COLO668 (cell line): ENCODE results near the gene ACAN.

Experiments used
- DNase-seq: peaks from one replicate; lab custom pipeline; 2025; ENCODE audit not compliant: unreplicated experiment; lab: John Stamatoyannopoulos, UW

The ACAN gene

GRCh38 chr15:88876573-88876972, 73.3 kb downstream of the ACAN start:
- DNase-seq, result no peak

- DNase-seq, result no peak
Observed at GRCh38 chr15:88877415-88877814, 74.2 kb downstream of the ACAN start.

- DNase-seq, result no peak
Observed at GRCh38 chr15:88877906-88878305, 74.7 kb downstream of the ACAN start.

- DNase-seq, result peak; percentile 48
Observed at GRCh38 chr15:88878720-88879184, 75.5 kb downstream of the ACAN start.

GRCh38 chr15:88880944-88881740, 77.9 kb downstream of the ACAN start:
- DNase-seq, result no peak

- DNase-seq, result no peak
Observed at GRCh38 chr15:88881775-88882174, 78.5 kb downstream of the ACAN start.

GRCh38 chr15:88882785-88883184, 79.5 kb downstream of the ACAN start:
- DNase-seq, result no peak

- DNase-seq, result no peak
Observed at GRCh38 chr15:88887068-88887580, 83.9 kb downstream of the ACAN start.

- no peak for DNase-seq
Observed at GRCh38 chr15:88888719-88889118, 85.5 kb downstream of the ACAN start.

GRCh38 chr15:88890495-88890894, 87.3 kb downstream of the ACAN start:
- DNase-seq, result no peak

- DNase-seq, result no peak
Observed at GRCh38 chr15:88891540-88892254, 88.5 kb downstream of the ACAN start.

GRCh38 chr15:88894348-88894818, 91.1 kb downstream of the ACAN start:
- DNase-seq, result peak; percentile 54

GRCh38 chr15:88894819-88895767, 91.9 kb downstream of the ACAN start, which contains the start of gene HAPLN3:
HAPLN3 (minus strand) TSS chr15:88895544; CDS start chr15:88887298, 8,246 bp downstream.
- DNase-seq, result no peak

- no peak for DNase-seq
Observed at GRCh38 chr15:88896333-88897033, 93.2 kb downstream of the ACAN start.

- no peak for DNase-seq
Observed at GRCh38 chr15:88897142-88897455, 93.9 kb downstream of the ACAN start.

GRCh38 chr15:88897456-88898194, 94.4 kb downstream of the ACAN start:
- DNase-seq, result peak; percentile 34

- DNase-seq, result no peak
Observed at GRCh38 chr15:88898736-88899135, 95.5 kb downstream of the ACAN start.

- no peak for DNase-seq
Observed at GRCh38 chr15:88899251-88899650, 96.0 kb downstream of the ACAN start.

GRCh38 chr15:88900309-88900981, 97.2 kb downstream of the ACAN start:
- no peak for DNase-seq
